Measurements from ENCODE around the gene ANAPC7.
"Not testable (repeated sequence)": the region's sequence is repeated elsewhere in the genome, so short reads cannot be mapped to it uniquely, and the experiment has no call there.

Gene ANAPC7

DNA sequence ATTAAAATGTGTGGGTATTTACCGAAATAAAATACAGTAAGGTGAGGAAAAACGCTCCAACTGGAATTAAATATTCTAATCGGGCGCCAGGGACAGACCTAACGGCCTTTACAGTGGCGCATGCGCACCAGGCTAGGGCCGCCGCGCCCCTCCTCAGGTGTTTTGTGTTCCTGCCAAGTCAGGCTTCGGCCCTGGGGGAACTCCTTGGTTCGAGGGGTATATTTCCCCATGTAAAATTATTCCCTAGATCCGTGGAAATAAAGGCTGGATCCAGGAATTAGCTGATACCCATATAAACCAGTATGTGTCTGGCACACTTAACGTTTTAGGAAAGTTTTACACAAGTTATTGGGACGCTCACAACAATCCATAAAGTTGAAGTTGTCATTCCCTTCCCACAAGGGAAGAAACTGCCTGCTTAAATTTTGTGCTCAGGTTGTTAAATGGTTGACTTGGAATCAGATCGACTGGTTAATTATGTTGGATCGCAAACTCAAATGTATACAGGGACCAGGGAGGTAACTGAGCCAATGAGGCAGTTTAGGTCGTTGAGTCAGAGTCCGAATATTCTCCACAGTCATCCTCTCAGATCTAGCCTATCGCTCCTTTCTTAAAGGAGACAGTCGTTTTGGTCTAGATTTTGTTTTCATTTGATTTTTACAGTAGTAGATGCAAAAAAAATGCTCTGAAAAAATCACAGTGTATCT lies 621 bp upstream of the ANAPC7 start:
- in situ Hi-C loops (cut with MboI; ENCODE audit: low sequenced_read_pairs, unreplicated experiment) = no loop called here
- DNase-seq (ENCODE audit: low spot score) = peak; percentile 86
- TF ChIP-seq, protein P1, sequence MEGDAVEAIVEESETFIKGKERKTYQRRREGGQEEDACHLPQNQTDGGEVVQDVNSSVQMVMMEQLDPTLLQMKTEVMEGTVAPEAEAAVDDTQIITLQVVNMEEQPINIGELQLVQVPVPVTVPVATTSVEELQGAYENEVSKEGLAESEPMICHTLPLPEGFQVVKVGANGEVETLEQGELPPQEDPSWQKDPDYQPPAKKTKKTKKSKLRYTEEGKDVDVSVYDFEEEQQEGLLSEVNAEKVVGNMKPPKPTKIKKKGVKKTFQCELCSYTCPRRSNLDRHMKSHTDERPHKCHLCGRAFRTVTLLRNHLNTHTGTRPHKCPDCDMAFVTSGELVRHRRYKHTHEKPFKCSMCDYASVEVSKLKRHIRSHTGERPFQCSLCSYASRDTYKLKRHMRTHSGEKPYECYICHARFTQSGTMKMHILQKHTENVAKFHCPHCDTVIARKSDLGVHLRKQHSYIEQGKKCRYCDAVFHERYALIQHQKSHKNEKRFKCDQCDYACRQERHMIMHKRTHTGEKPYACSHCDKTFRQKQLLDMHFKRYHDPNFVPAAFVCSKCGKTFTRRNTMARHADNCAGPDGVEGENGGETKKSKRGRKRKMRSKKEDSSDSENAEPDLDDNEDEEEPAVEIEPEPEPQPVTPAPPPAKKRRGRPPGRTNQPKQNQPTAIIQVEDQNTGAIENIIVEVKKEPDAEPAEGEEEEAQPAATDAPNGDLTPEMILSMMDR (IDR thresholded peaks at IDR 0.05; ENCODE audit: borderline replicate concordance, control extremely low read depth, extremely low read depth, insufficient read depth, missing control alignments) = no peak

DNA sequence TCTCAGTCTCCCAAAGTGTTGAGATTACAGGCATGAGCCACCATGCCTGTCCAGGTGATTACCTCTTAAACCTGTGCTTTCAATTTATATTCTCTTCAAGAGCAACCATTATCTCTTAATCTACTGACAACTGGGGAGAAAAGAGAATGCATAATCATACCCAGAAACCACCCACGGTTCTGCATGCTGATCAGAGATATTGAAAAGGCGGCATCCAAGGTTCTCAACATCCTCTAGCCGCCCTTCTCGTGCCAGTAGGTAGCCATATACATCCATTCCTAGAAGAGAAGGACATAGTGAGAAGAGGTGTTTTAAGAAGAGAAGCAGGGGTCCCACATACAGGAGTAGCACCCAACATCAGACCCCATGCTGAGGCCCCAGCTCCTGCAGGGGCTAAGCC lies 20.8 kb downstream of the ANAPC7 start:
- in situ Hi-C loops (cut with MboI; ENCODE audit: low sequenced_read_pairs, unreplicated experiment) = no loop called here
- no peak for DNase-seq (ENCODE audit: low spot score)
- TF ChIP-seq, protein P1 (IDR thresholded peaks at IDR 0.05; ENCODE audit: borderline replicate concordance, control extremely low read depth, extremely low read depth, insufficient read depth, missing control alignments) = no peak

DNA sequence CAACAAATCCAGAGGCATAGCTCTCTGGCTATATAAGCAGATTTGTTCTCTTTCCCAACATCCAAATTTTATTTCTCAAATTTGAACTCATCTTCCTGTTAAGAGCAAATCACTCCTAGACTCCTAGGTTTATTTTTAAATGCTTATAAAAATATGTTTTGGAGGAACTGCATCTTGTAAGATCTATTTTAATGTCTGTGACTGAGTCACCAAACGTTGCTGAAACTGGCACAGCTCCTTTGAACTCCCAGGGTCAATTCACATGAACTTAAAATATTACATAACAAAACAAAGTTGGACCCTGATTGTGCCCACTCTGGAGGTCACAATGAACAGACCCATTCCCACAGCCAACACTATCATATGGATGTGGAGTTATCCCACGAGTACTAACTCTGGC lies 23.9 kb downstream of the ANAPC7 start:
- DNase-seq (ENCODE audit: low spot score) = no peak
- TF ChIP-seq, protein P1 (IDR thresholded peaks at IDR 0.05; ENCODE audit: borderline replicate concordance, control extremely low read depth, extremely low read depth, insufficient read depth, missing control alignments) = no peak
- in situ Hi-C loops (cut with MboI; ENCODE audit: low sequenced_read_pairs, unreplicated experiment) = no loop called here

DNA sequence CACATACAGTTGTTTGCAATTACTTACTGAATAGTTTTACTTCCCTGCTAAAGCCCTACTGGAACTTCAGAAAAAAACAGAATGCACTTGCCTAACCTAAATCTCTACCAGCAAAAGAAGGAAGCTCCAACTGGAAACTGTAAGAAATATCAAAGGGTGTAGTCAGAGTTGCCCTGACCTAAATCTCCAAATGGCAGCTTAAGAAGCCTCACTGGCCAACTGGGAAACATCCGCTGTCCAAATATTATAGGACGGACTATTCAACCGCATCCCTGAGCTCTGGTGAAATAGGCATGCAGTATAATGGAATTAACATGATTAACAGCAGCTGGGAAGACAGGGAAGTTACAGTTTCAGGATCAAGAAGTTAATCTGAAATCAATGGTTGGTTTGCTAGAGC lies 24.3 kb downstream of the ANAPC7 start:
- TF ChIP-seq, protein P1 (IDR thresholded peaks at IDR 0.05; ENCODE audit: borderline replicate concordance, control extremely low read depth, extremely low read depth, insufficient read depth, missing control alignments) = no peak
- DNase-seq (ENCODE audit: low spot score) = no peak
- in situ Hi-C loops (cut with MboI; ENCODE audit: low sequenced_read_pairs, unreplicated experiment) = no loop called here

DNA sequence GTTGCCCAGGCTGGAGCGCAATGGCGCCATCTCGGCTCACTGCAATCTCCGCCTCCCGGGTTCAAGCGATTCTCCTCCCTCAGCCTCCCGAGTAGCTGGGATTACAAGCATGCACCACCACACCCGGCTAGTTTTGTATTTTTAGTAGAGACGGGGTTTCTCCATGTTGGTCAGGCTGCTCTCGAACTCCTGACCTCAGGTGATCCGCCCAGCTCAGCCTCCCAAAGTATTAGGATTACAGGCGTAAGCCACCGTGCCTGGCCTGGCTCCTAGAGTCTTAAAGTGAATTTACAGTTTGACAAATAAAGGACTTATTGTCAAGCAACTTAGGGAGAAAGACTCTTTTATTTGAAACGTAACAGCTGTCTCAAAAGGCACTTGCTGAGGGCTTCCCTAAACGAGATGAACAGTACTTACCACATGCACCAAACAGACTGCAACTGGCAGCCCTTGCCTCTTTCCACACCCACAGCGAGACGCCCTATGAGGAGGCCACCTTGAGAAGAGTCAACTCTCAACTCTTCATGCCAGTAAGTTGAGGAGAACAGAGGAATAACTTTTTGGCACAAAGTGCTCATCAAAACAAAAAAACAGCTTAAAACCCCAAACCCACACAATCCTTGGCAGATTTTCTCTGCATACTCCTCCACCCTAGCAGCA lies 25.2 kb downstream of the ANAPC7 start:
- DNase-seq (ENCODE audit: low spot score); in situ Hi-C loops (cut with MboI; ENCODE audit: low sequenced_read_pairs, unreplicated experiment): not testable (repeated sequence)

DNA sequence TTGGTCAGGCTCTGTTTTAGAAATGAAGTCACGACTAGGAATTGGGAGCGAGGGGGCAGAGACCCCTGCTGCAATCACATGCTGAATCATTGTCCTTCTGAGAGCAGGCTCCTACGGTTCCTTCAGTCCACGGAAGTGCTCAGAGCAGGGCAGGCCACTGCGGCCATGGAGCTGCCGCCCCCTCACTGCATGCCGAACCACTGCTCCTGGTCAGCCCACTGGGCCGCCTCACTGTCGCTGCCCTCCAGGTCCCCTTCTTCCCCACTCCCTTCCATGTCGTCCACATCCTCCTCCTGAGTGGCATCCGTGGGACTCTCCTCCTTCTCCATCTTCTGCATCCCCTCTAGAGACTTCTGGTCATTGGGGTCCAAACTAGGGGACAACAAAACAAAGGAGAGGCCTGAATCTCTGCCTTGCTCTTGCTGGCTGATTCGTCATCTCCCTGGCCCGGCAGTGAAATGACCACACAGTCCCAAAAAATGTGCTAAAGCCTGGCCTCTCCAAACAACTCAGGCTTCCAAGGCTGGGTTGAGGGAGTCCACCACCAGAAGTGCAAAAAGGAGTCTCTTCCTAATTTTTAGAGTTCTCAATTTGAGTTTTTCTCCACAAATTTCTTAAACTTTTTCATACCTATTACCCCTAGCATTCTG lies 29.4 kb downstream of the ANAPC7 start:
- no peak for DNase-seq (ENCODE audit: low spot score)
- TF ChIP-seq, protein P1 (IDR thresholded peaks at IDR 0.05; ENCODE audit: borderline replicate concordance, control extremely low read depth, extremely low read depth, insufficient read depth, missing control alignments) = no peak
- in situ Hi-C loops (cut with MboI; ENCODE audit: low sequenced_read_pairs, unreplicated experiment) = no loop called here

DNA sequence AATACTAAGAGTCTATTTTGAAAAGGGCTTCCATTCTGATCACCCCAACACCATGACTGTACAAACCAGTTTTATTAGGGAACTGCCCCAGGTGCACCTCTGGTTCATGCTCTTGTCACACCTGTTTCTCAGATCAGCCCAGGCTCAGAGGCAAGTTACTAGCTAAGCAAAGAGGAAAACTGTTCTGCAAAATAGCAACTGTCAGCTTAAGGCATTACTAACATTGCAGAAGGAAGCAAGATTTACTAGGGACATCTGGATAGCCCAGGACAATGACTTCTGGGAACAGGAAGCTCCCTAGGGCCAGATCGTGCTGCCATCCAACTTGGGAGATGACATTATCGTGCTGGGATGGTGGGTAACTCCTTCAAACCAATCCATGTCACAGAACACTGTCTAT lies 30.1 kb downstream of the ANAPC7 start:
- DNase-seq (ENCODE audit: low spot score) = no peak
- TF ChIP-seq, protein P1 (IDR thresholded peaks at IDR 0.05; ENCODE audit: borderline replicate concordance, control extremely low read depth, extremely low read depth, insufficient read depth, missing control alignments) = no peak
- in situ Hi-C loops (cut with MboI; ENCODE audit: low sequenced_read_pairs, unreplicated experiment) = no loop called here

Data from GM13976 (cell line).